ENCODE data around the gene ODAD3. TPM values are rescaled to one million over a fixed set of nuclear protein-coding genes. Genes with fewer than 3 reads are reported as not detected.
"Not testable (repeated sequence)": the region's sequence is repeated elsewhere in the genome, so short reads cannot be mapped to it uniquely, and the experiment has no call there.

ODAD3 gene
- total RNA-seq, 1 donor from 2014 or later = 0.43 TPM

GRCh38 chr19:11418549-11419506 is 16.1 kb downstream of the ODAD3 start, which contains the start of gene RGL3:
Gene RGL3 (minus strand): TSS chr19:11419314. CDS start chr19:11419278, 36 bp downstream.
- intact Hi-C loops (cut with DNase I) = no loop called here

GRCh38 chr19:11418094-11418548 is 16.8 kb downstream of the ODAD3 start:
- intact Hi-C loops (cut with DNase I) = no loop called here
- no peak for DNase-seq (ENCODE audit: low spot score)

More at GRCh38 chr19:11418549-11419506, 16.1 kb downstream of the ODAD3 start, which contains the start of gene RGL3:
- DNase-seq (ENCODE audit: low spot score) = no peak

- intact Hi-C loops (cut with DNase I) = no loop called here
- DNase-seq (ENCODE audit: low spot score) = no peak
These were observed 18.4 kb downstream of the ODAD3 start for GRCh38 chr19:11416346-11417052.

- no peak for DNase-seq (ENCODE audit: low spot score)
These were observed 20.4 kb downstream of the ODAD3 start for GRCh38 chr19:11414544-11414943.

DNA sequence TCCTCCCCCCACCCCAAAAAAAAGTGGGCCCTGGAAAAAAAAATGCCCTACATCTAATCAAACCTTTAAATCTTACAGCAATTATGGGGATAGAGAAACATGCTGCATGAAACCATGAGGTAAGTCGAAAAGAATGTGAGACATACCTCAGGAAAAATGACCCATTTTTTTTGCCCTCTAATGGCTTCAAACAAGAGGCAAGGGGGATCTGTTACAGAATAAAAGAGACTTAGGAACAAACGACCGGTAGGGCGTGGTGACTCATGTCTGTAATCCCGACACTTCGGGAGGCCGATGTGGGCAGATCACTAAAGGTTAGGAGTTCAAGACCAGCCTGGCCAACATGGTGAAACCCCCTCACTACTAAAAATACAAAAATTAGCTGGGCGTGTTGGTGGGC is 24.2 kb downstream of the ODAD3 start:
- DNase-seq (ENCODE audit: low spot score) = no peak

More at GRCh38 chr19:11414544-11414943, 20.4 kb downstream of the ODAD3 start:
- intact Hi-C loops (cut with DNase I) = no loop called here

DNA sequence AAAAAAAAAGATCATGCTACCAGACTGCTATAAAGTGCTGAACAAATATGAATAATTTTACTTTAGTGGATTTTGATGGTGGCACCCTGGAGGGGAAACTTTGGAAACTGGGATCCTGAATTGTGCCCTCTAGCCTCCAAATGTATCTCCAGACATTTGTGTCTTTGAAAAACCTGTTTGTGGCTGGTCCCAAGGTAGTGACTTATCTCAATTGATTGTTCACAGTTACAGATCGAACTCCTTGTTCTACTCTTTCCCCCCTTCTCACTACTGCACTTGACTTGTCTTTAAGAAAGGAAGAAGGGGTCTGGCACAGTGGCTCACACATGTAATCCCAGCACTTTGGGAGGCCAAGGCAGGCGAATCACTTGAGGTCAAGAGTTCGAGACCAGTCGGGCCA is 26.3 kb downstream of the ODAD3 start:
- intact Hi-C loops (cut with DNase I) = no loop called here
- no peak for DNase-seq (ENCODE audit: low spot score)

More for the DNA sequence above, 24.2 kb downstream of the ODAD3 start:
- intact Hi-C loops (cut with DNase I) = no loop called here

GRCh38 chr19:11406703-11407236 is 28.2 kb downstream of the ODAD3 start:
- DNase-seq (ENCODE audit: low spot score); intact Hi-C loops (cut with DNase I): not testable (repeated sequence)

DNA sequence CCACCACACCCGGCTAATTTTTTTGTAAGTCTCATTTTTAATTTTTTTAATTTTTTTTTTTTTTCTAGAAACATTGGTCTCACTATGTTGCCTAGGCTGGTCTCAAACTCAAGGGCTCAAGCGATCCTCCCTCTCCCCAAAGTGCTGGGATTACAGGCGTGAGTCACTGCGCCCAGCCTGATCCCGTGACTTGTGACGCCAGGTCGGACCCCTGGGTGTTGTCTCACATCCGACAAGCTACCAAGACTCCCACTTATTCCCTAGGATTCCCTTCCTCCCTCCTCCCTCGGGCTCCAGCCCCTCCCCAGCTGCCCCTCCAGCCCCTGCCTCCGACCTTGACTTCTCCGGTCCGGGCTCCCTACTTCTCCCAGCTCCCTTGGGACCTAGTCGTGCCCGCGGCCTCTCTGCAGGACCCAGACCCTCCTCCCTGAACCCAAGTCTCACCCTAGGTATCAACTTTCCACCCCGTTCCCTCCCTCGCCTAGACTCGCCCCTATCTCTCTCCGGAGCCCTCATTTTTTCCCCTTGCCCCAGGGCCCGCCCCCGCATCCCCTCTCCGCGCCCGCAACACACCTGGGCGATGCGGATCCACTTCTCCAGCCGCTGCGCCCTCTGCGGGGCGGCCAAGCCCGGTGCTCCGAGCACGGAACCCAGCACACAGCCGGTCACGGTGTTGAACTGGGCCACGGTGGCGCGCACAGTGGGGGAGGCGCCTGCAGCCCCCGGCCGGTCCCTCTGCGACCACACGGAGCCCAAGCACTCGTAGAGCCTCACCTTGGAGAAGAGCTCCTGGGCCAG is 28.9 kb downstream of the ODAD3 start:
- intact Hi-C loops (cut with DNase I) = no loop called here
- DNase-seq (ENCODE audit: low spot score) = no peak

GRCh38 chr19:11404588-11405222 is 30.2 kb downstream of the ODAD3 start:
- DNase-seq (ENCODE audit: low spot score) = no peak
- intact Hi-C loops (cut with DNase I) = no loop called here

GRCh38 chr19:11401808-11402543 is 32.9 kb downstream of the ODAD3 start:
- intact Hi-C loops (cut with DNase I) = no loop called here
- no peak for DNase-seq (ENCODE audit: low spot score)

- intact Hi-C loops (cut with DNase I) = no loop called here
- DNase-seq (ENCODE audit: low spot score) = no peak
These were observed 34.1 kb downstream of the ODAD3 start for GRCh38 chr19:11400798-11401197.

GRCh38 chr19:11399667-11400066 is 35.3 kb downstream of the ODAD3 start:
- intact Hi-C loops (cut with DNase I) = no loop called here
- DNase-seq (ENCODE audit: low spot score) = no peak

- DNase-seq (ENCODE audit: low spot score) = no peak
- intact Hi-C loops (cut with DNase I) = no loop called here
These were observed 37.8 kb downstream of the ODAD3 start for GRCh38 chr19:11397089-11397610.

GRCh38 chr19:11390933-11391680 is 43.8 kb downstream of the ODAD3 start:
- intact Hi-C loops (cut with DNase I) = no loop called here
- DNase-seq (ENCODE audit: low spot score) = no peak

DNA sequence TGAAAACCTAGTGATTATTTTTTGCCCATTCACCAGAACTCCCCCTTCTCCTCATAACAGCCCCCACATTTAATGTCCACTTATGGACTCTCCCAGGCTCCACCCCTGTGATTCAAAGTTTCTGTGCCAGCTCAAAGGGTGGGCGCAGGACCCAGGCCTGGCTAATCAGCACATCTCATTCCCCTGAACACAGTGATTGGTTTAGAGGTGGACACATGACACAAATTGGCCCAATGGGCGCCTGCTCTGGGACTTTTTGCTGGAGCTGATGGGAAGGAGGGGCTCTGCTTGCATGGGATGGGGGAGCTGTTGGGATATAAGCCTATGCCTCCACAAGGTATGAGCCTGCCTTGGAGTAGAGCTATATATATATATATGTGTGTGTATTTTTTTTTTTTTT is 44.6 kb downstream of the ODAD3 start:
- intact Hi-C loops (cut with DNase I) = no loop called here
- no peak for DNase-seq (ENCODE audit: low spot score)

DNA sequence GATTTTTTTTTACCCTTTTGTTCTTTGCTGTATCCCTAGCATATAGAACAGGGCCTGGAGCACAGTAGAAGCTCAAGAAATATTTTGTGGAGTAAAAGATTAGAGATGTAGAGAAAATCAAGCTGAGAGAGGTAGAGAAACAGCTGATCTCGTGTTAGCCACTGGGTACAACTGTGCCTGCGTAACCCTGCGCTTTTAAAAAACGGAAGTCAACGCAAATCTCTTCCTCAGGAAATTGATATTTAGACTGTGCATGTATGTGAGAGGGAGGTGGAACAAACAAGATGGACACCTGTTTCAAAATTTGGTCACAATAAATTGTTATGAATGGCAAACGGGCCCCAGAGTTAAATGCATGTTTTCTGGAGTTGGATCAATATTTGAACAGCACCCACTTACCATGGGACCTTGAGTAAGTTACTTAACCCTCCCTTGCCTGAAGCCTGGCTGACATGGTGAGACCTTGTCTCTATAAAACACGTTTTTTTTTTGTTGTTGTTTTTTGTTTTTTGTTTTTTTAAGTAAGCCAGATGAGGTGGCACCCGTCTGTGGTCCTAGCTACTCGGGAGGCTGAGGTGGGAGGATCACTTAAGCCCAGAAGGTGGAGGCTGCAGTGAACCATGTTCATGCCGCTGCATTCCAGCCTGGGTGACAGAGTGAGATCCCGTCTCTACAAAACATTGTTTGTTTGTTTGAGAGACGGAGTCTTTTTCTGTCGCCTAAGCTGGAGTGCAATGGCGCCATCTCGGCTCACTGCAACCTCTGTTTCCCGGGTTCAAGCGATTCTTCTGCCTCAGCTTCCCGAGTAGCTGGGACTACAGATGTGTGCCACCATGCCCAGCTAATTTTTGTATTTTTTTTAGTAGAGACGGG is 47.5 kb downstream of the ODAD3 start:
- intact Hi-C loops (cut with DNase I) = no loop called here
- DNase-seq (ENCODE audit: low spot score) = no peak

Data from cardiac septum (tissue), 1 donor.